Measurements from ENCODE around the gene PALD1.

DNA sequence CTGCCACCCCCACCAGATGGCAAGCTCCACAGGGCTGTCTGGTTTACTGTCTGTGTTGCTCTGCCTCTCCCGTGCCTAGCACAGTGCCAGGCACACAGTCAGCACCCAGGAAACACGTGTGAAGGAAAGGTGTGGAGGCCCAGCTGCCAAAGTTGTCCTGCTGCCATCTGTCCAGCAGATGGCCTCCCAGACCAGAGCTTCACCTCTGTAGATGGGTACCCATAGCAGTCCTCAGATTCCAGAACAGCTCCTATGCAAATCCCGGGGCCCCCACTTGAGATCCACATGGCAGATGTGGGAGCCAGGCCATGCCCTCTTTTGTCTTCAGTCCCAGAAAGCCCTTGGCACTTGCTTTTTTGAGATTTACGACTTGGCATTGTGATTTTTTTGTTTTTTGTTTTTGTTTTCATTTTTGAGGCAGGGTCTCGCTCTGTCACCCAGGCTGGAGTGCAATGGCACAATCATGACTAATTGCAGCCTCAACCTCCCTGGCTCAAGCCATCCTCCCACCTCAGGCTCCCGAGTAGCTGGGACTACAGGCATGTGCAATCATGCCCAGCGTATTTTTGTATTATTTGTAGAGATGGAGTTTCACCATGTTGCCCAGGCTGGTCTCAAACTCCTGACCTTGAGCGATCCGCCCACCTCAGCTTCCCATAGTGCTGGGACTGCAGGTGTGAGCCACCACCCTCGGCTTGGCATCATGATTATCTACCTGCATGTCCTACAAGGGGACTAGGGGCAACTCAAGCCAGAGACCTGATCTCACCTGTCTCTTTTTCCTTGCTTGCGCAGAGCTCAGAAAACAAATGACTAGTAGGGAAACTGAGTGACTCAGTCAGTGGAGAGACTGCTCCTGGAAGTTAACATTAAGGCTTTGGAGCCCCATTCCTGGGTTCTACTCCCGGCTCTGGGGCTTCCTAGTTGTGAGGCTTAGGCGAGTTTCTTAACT, 16.9 kb upstream of the PALD1 start:
- TF ChIP-seq, protein P1, sequence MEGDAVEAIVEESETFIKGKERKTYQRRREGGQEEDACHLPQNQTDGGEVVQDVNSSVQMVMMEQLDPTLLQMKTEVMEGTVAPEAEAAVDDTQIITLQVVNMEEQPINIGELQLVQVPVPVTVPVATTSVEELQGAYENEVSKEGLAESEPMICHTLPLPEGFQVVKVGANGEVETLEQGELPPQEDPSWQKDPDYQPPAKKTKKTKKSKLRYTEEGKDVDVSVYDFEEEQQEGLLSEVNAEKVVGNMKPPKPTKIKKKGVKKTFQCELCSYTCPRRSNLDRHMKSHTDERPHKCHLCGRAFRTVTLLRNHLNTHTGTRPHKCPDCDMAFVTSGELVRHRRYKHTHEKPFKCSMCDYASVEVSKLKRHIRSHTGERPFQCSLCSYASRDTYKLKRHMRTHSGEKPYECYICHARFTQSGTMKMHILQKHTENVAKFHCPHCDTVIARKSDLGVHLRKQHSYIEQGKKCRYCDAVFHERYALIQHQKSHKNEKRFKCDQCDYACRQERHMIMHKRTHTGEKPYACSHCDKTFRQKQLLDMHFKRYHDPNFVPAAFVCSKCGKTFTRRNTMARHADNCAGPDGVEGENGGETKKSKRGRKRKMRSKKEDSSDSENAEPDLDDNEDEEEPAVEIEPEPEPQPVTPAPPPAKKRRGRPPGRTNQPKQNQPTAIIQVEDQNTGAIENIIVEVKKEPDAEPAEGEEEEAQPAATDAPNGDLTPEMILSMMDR (IDR thresholded peaks at IDR 0.05), result peak; percentile 43 to 82 (median 69)
- TF ChIP-seq POLR2A (IDR thresholded peaks at IDR 0.05), result no peak

Measured in body of pancreas (tissue), 4 donors.